OCI-LY1 (cell line): ENCODE data around the gene GASK1A.

Experiments used
- CTCF ChIP-seq: fragments of 200-600 bp; sonication (generic), shearing (Covaris generic); IDR thresholded peaks from 2 replicates; pipeline ENCODE4 v1.5.1; 2017; ENCODE audit warnings: mild to moderate bottlenecking, antibody characterized with exemption, low read length, moderate library complexity, mixed read lengths
- EZH2 ChIP-seq: fragments of 200-600 bp; sonication (generic), shearing (Covaris generic); IDR thresholded peaks from 2 replicates; pipeline ENCODE4 v1.8.0; 2017; ENCODE audit warnings: borderline replicate concordance, mixed run types, mild to moderate bottlenecking, antibody characterized with exemption, low read length, moderate library complexity, mixed read lengths

DNA sequence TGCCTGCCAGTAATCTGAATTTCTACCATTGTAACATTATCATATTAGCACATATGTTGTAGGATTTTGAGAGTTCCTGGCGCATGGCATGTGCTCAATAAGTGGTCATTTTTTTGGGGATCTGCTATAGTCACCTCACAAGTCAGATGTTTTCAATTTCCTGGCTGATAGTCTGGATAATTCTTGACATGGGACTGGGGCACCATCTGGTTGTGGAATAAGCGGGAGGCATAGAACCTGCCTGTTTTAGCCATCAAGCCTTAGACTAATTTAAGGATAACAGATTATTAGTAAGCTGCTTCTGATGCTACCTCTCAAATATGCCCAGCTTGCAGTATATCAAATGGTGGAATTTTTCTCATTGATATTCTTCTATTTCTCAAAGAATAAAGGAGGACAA is 39.1 kb downstream of the GASK1A start:
- TF ChIP-seq CTCF = no peak
- TF ChIP-seq EZH2 = no peak
